GM19397 (cell line): ENCODE results near the gene EIF4B.
A peak's percentile ranks its signal among the peaks of the same experiment; 100 is the strongest.

Source experiments
- ATAC-seq: cut with Tn5 transposase; IDR thresholded peaks from one replicate; pipeline ENCODE4 v1.9.1; 2021; ENCODE audit warnings: mild to moderate bottlenecking, moderate library complexity; ENCODE audit not compliant: unreplicated experiment

Gene EIF4B

DNA sequence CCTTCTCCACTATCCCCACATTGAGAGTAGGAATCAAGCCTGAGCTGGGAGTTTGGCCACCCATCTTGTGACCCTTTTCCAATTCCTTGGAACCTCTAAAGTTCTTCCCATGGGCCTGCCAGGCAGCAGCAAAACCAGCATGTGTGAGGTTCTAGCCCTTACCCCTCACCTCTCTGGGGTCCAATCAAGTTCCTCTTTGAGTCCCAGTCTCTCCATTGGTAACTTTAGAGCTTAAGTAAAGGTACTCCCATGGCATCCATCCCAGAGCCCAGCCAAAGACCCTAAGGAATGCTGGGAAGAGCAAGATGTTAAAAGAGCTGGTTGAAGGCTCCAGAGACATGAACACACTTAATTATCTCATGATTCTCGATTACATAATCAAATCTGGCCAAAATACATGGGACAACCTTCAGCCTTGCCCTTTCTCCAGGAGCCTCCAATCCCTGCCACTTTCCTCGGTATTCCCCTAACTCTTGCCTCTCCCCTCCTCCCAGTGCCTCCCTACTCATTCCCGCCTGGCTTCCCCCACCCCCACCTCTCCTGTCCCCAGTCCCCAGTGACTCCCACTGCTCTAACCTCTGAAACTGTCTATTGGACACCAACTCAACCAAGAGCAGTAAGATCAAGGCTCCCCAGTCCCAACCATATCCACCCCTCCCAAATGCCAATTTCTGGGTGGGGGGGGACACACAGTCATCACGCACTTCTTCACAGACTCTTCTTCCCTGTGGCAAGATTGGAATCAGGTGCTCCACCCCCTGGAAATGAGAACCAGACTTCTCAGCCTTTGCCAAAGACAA, 38.8 kb downstream of the EIF4B start:
- no peak for ATAC-seq

- ATAC-seq = no peak
These were observed 39.4 kb downstream of the EIF4B start for GRCh38 chr12:53045696-53046045.

- ATAC-seq = peak; percentile 22
These were observed 40.5 kb downstream of the EIF4B start for GRCh38 chr12:53046655-53047220.

- peak; percentile 82 for ATAC-seq
These were observed 41.2 kb downstream of the EIF4B start for GRCh38 chr12:53047221-53048032.

DNA sequence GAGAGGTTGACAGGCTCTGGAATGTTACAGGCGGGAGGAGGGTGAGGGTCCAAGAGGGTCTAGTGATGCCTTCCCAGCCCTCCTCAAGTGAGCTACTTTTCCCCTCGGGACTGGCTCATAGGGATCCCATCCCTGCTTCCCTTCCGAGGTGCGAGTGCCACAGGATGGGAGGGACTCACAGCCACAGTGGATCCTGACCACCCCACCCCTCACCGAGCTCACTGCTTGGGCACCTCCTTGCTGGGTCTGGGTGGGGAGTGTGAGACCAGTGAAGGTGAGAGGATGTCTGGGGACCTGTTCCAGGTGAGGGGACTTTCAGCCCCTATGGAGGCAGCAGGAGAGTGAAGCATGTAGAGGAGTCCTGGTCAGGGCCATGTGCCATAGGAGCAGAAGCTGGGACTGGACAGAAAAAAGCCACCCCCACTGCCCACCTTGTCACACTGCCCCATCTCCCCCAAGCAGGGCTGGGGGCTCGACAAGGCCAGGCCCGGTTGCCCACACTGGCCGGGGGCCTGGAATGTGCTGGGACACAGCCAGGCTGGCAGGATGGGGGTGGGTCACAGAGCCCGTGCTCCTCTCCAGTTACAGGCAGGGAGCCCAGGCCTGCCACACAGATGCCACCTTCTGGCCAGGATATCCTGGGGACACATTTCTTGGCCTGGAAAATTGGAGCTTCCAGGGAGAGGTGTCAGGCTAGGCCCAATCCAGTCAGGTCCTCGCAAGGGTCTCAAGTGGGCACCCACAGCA, 42.0 kb downstream of the EIF4B start:
- no peak for ATAC-seq

DNA sequence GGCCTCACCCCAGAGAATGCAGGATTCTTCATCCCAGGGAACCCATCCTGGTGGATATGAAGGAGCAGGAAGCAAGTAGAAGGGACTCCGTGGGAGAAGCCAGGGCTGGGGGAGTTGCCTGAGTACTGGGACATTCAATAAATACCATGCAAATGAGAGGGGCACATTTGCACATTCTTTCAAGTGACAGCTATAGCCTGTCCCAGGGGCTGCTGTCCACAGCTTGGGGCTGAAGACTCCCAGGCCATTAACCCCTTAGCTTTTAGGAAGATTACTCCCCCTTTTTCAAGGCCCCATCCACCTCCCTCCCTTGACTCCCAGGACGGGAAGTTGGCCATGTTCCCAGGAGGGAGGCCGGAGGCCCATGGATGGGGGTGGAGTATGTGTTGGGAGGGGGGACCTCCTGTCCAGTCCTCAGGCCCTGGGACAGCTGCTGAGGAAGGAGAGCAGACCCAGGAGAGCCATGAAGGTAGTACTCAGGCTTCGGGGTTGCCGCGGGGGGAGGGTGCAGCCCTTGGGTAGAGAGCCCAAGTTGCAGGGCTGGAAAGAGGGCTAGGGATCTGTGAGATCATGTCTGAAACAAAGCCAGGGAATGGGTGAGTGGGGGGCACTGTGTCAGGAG, 42.6 kb downstream of the EIF4B start:
- ATAC-seq = no peak

- no peak for ATAC-seq
These were observed 43.5 kb downstream of the EIF4B start, which contains the start of gene TNS2 for GRCh38 chr12:53049571-53050318. TNS2 (plus strand) TSS chr12:53050065; CDS start chr12:53050186, 121 bp downstream.

DNA sequence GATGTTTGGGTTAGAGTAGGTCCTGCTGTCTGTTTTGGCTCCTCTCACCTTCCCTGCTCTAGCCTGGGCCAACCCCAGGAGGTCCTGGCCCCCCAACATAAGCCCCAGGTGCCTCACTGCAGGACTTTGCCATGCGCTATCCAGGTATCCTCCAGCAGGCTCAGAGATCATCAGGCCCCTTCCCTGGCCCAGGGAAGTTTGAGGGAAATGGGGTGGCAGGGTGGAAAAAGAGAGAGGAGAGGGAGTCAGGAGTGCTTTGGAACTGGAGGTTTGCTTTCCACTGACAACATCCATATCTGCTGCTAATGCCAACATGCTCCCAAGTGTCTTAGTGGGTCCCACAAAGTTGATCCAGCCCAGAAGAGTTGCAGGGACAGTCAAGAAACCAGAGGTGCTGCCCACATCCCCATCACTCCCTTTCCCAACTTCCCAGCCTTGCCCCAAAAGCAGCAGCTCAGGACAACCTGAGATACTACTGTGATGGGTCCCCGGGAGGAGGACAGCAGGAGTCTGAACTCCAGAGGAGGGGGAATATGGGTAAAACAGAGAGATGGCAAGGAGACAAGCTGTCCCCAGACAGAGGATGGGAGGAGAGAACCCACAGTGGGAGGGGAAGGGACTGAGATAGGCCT, 44.3 kb downstream of the EIF4B start:
- no peak for ATAC-seq

GRCh38 chr12:53051058-53051880, 45.0 kb downstream of the EIF4B start:
- ATAC-seq = no peak

DNA sequence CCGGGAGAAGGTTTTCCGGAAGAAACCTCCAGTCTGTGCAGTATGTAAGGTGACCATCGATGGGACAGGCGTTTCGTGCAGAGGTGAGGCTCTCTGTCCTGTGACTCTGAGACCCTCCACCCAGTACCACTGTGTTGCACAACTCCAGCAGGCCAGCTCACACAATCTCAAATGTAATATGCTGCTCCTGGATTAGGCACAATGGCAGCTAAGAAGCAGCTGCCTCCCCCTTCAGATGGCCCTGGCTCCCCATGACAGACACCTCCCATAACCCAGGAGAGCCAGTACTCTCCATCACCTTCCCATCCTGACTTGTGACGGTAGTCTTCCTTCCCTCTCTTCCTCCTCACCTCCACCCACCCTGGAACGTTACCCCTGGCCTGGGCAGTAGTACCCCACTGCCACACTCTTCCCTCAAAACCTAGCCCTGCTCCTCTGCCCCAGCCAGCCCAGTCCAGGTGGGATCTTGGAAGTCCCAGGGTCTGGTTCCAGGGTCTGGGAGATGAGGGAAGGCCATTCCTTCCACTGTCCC, 45.7 kb downstream of the EIF4B start:
- ATAC-seq = no peak

GRCh38 chr12:53052419-53053217, 46.4 kb downstream of the EIF4B start:
- no peak for ATAC-seq

DNA sequence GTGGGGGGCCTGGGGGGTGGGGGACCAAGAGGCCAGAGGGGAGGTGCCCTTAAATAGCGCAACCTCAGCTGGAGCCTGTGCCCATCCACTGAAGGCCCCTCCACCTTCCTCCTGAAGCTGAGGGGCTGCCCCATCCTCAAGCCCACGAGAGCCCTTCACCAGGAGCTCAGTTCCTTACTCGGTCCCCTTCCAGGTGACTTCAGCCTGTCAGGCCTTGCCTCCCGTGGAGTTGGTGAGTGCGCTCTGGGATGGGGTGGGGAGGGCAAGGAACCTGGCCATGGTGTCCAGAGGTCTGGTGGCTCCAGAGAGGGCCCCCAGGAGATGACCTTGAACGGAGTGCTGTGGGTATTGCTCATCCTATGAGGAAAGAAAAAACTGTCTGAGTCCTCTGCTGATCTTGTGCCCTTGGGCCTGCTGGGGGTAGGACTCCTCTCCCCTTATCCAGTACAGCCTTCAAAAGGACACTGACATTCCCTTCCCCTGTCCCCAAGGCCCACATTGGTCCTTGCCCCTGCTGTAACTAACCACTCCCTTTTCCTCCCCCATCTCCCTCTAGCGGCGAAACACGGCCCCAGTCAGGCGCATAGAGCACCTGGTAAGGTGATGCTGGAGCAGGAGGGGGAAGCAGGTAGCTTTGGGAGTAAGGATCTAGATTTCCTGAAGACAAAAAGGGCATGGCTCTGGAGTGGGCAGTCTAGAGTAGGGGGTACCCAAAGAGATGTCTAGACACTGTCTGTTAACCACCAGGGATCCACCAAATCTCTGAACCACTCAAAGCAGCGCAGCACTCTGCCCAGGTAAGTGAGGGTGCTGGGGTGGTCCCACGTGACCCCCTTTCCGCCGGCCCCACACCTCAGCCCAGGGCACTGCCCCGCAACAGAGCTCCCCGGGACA, 47.2 kb downstream of the EIF4B start:
- no peak for ATAC-seq

DNA sequence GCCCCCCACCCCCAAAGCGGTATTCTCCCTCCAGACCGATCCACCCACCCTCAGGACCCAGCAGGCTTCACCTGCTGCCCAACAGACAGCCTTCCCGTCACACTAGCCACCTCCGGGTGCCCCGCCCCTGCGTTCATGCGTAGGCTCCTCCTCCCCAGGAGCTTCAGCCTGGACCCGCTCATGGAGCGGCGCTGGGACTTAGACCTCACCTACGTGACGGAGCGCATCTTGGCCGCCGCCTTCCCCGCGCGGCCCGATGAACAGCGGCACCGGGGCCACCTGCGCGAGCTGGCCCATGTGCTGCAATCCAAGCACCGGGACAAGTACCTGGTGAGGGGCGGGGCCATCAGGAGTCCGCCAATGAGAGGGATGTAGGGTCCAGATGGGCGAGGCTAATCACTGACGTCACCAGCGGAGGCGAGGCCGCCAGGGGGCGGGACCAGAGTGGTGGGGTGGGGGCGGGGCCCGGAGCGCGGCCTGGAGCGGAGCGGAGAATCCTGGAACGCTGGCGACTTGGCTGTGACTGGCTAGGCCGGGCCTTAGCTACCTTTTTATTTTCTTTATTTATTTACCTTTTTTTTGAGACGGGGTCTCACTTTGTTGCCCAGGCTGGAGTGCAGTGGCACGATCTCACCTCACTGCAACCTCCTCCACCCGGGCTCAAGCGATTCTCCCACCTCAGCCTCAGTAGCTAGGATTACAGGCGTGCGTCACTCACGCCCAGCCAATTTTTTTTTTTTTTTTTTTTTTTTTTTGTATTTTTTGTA, 48.0 kb downstream of the EIF4B start:
- ATAC-seq = peak; percentile 86

DNA sequence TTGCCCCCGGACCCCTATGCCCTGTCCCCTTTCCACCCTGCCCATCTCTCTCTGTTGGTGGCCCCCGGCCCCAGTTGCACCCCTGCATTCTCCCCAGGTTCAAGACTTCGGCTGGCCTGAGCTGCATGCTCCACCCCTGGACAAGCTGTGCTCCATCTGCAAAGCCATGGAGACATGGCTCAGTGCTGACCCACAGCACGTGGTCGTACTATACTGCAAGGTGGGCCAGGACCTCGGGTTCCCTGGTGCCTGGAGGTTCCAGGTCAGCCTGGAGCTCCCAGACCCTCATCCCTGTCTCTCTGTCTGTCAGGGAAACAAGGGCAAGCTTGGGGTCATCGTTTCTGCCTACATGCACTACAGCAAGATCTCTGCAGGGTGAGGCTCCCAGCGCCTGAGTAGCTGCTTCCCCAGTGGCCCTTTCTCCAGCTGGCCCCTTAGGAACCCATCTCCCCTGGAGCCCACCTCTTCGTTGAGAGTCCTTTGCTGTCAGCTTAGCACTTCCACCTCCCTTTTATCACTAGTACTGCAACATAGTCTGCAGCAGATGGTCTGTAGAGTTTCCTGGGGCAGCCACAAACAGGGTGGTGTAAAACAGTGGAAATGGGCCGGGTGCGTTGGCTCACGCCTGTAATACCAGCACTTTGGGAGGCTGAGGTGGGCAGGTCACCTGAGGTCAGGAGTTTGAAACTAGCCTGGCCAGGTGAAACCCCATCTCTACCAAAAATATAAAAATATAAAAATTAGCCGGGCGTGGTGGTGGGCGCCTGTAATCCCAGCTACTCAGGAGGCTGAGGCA, 49.4 kb downstream of the EIF4B start:
- ATAC-seq = no peak

DNA sequence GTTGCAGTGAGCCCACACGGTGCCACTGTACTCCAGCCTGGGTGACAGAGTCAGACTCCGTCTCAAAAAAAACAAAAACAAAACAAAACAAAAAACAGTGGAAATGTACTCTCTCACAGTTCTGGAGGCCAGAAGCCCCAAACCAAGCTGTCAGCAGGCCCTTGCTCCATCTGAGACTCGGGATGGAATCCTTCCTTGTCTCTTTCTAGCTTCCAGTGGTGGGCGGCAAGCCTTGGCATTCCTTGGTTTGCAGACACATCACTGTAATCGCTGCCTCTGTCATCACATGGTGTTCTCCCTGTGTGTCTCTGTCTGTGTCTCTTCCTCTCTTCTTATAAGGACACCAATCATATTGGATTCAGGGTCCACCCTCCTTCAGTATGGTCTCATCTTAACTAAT, 50.0 kb downstream of the EIF4B start:
- ATAC-seq = no peak
